PC-9 (cell line): ENCODE measurements around the gene PHOSPHO2.

ENCODE experiments used
- EZH2 ChIP-seq: fragments of 200-600 bp; sonication (generic); IDR thresholded peaks from 2 replicates; pipeline ENCODE4 v1.8.0; 2017; ENCODE audit warnings: antibody characterized with exemption, low read depth
- TF ChIP-seq, protein P1 (sequence below): fragments of 200-600 bp; sonication (generic); conservative IDR thresholded peaks from 2 replicates; pipeline ENCODE4 v1.6.1; 2017; ENCODE audit warnings: mixed run types, antibody characterized with exemption, mild to moderate bottlenecking, moderate library complexity

DNA sequence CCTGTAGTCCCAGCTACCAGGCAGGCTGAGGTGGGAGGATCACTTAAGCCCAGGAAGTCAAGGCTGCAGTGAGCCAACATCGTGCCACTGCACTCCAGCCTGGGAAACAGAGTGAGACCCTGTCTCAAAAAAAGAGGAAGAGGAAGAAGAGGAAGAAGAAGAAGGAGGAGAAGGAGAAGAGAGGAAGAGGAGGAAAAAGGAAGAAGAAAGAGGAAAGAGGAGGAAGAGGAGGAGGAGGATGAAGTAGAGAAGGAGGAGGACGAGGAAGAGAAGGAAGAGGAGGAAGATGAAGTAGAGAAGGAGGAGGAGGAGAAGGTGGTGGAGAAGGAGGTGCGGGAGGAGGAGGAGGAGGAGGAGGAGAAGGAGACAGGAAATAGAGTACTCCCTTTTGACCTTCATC is 38.1 kb upstream of the PHOSPHO2 start:
- TF ChIP-seq, protein P1, sequence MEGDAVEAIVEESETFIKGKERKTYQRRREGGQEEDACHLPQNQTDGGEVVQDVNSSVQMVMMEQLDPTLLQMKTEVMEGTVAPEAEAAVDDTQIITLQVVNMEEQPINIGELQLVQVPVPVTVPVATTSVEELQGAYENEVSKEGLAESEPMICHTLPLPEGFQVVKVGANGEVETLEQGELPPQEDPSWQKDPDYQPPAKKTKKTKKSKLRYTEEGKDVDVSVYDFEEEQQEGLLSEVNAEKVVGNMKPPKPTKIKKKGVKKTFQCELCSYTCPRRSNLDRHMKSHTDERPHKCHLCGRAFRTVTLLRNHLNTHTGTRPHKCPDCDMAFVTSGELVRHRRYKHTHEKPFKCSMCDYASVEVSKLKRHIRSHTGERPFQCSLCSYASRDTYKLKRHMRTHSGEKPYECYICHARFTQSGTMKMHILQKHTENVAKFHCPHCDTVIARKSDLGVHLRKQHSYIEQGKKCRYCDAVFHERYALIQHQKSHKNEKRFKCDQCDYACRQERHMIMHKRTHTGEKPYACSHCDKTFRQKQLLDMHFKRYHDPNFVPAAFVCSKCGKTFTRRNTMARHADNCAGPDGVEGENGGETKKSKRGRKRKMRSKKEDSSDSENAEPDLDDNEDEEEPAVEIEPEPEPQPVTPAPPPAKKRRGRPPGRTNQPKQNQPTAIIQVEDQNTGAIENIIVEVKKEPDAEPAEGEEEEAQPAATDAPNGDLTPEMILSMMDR: no peak
- no peak for TF ChIP-seq EZH2
